Measurements from ENCODE around the gene RBBP6.
"Not testable (repeated sequence)": the region's sequence is repeated elsewhere in the genome, so short reads cannot be mapped to it uniquely, and the experiment has no call there.

The RBBP6 gene

DNA sequence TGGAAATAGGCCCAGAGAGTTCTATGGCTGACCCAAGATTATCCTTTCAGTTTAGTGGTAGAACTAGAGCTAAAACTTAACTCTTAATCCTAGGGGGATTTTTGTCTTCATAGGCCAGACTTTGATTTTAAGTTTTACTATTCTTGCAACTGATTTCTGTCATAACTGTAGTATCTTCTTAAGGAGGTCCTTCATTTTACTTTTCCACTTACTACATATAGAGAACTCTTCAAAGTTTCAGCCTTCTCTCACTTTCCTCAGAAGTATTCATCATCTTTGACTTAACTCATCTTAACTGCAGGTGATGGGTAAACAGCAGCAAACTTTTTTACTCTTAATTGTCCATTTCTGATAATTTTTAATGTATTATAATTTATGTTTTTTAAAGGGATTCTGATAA is 23.4 kb downstream of the RBBP6 start:
- H4K20me1 ChIP-seq: no peaks in the 10 kb centered on the region; the same call in 1 of the 2 replicates
- H3K4me3 ChIP-seq: no peak overlapping the region
- no peaks in the 10 kb centered on the region for H3K27me3 ChIP-seq
- H3K36me3 ChIP-seq: peaks cover 95% of the 10 kb centered on the region
- no peaks in the 10 kb centered on the region for H3K9me3 ChIP-seq
- no peak for TF ChIP-seq Cebpa-rat (IDR thresholded peaks at IDR 0.05)
- H3K4me2 ChIP-seq: no peak overlapping the region
- no peak overlapping the region for H3K9ac ChIP-seq
- no peak overlapping the region for H3K27ac ChIP-seq
- H3K4me1 ChIP-seq: no peaks in the 10 kb centered on the region

- Histone ChIP-seq H3K27me3 (no peaks in the 10 kb centered on the region), H3K9me3 (peaks cover 44% of the 10 kb centered on the region), H3K27ac (no peak overlapping the region), H3K4me3 (no peak overlapping the region), H3K36me3 (peaks cover 98% of the 10 kb centered on the region), H3K9ac (no peak overlapping the region), H4K20me1 (no peaks in the 10 kb centered on the region; the same call in 1 of the 2 replicates), H3K4me1 (no peaks in the 10 kb centered on the region), H3K4me2 (no peak overlapping the region)
- TF ChIP-seq Cebpa-rat (IDR thresholded peaks at IDR 0.05): no peak
These were observed 29.0 kb downstream of the RBBP6 start for GRCh38 chr16:24568392-24568791.

DNA sequence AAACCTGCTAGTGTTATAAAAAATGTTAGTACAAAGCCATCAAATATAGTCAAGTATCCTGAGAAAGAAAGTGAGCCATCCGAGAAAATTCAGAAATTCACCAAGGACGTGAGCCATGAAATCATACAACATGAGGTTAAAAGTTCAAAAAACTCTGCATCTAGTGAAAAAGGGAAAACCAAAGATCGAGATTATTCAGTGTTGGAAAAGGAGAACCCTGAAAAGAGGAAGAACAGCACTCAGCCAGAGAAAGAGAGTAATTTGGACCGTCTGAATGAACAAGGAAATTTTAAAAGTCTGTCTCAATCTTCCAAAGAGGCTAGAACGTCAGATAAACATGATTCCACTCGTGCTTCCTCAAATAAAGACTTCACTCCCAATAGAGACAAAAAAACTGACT is 31.7 kb downstream of the RBBP6 start:
- Histone ChIP-seq H3K36me3 (peaks cover 72% of the 10 kb centered on the region), H3K4me3 (no peak overlapping the region), H3K4me1 (no peaks in the 10 kb centered on the region), H3K4me2 (no peak overlapping the region), H3K9me3 (peaks cover 61% of the 10 kb centered on the region), H3K27me3 (no peaks in the 10 kb centered on the region), H4K20me1 (no peaks in the 10 kb centered on the region), H3K9ac (no peak overlapping the region), H3K27ac (no peak overlapping the region)
- no peak for TF ChIP-seq Cebpa-rat (IDR thresholded peaks at IDR 0.05)

DNA sequence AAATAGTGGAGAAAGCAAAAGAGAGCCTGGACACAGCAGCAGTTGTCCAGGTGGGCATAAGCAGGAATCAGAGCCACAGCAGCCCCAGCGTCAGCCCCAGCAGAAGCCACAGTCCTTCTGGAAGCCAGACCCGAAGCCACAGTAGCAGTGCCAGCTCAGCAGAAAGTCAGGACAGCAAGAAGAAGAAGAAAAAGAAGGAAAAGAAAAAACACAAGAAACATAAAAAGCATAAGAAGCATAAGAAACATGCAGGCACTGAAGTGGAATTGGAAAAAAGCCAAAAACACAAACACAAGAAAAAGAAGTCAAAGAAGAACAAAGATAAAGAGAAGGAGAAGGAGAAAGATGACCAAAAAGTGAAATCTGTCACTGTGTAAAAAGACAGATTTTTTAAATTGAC is 32.7 kb downstream of the RBBP6 start:
- Histone ChIP-seq H3K4me1 (no peaks in the 10 kb centered on the region), H3K27ac (no peak overlapping the region), H3K9me3 (peaks cover 61% of the 10 kb centered on the region), H3K36me3 (peaks cover 63% of the 10 kb centered on the region), H3K4me2 (no peak overlapping the region), H4K20me1 (no peaks in the 10 kb centered on the region), H3K27me3 (no peaks in the 10 kb centered on the region), H3K9ac (no peak overlapping the region), H3K4me3 (no peak overlapping the region)
- TF ChIP-seq Cebpa-rat (IDR thresholded peaks at IDR 0.05): no peak

DNA sequence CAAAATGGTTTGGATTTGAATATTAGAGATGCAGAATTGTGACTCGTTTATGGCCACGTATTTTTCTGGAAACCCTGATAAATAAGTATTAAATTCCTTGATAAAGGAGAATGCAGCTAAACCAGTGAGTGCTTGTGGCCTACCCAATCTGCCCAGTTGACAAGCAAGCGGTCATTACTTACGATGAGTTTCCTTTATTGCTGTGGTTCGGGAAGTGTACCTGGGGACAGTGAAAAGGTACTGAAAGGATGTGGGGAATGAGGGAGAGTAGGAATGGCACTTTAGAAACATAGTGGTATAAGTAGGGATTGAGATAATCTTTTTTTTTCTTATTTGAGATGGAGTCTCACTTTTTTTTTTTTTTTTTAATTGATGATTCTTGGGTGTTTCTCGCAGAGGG is 33.8 kb downstream of the RBBP6 start:
- H4K20me1 ChIP-seq: no peaks in the 10 kb centered on the region
- H3K36me3 ChIP-seq: peaks cover 52% of the 10 kb centered on the region
- H3K4me1 ChIP-seq: no peaks in the 10 kb centered on the region
- no peak overlapping the region for H3K27ac ChIP-seq
- H3K9me3 ChIP-seq: peaks cover 61% of the 10 kb centered on the region
- no peak overlapping the region for H3K4me2 ChIP-seq
- H3K9ac ChIP-seq: no peak overlapping the region
- H3K4me3 ChIP-seq: no peak overlapping the region
- H3K27me3 ChIP-seq: no peaks in the 10 kb centered on the region
- no peak for TF ChIP-seq Cebpa-rat (IDR thresholded peaks at IDR 0.05)

- H3K9ac ChIP-seq, H3K4me2 ChIP-seq, H3K4me1 ChIP-seq, H3K4me3 ChIP-seq, H4K20me1 ChIP-seq, H3K27ac ChIP-seq, H3K27me3 ChIP-seq: not testable (repeated sequence)
- peaks cover 50% of the 10 kb centered on the region for H3K9me3 ChIP-seq
- peaks cover 35% of the 10 kb centered on the region for H3K36me3 ChIP-seq
These were observed 35.4 kb downstream of the RBBP6 start for GRCh38 chr16:24574515-24575485.

DNA sequence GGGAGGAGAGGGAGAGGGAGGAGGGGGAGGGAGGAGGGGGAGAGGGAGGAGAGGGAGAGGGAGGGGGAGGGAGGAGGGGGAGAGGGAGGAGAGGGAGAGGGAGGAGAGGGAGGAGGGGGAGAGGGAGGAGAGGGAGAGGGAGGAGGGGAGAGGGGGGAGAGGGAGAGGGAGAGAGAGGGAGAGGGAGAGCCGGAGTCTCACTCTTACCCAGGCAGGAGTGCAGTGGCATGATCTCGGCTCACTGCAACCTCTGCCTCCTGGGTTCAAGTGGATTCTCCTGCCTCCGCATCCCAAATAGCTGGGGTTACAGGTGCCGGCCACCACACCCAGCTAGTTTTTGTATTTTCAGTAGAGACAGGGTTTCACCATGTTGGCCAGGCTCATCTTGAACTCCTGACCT is 36.4 kb downstream of the RBBP6 start:
- H3K27me3 ChIP-seq, H3K4me2 ChIP-seq, H4K20me1 ChIP-seq, H3K4me3 ChIP-seq, H3K27ac ChIP-seq, H3K4me1 ChIP-seq, H3K9ac ChIP-seq: not testable (repeated sequence)
- Histone ChIP-seq H3K36me3 (peaks cover 25% of the 10 kb centered on the region), H3K9me3 (peaks cover 42% of the 10 kb centered on the region)

GRCh38 chr16:24577167-24577566 is 37.8 kb downstream of the RBBP6 start:
- peaks cover 29% of the 10 kb centered on the region for H3K9me3 ChIP-seq
- H3K4me1 ChIP-seq: no peaks in the 10 kb centered on the region
- H3K4me3 ChIP-seq: no peak overlapping the region
- H4K20me1 ChIP-seq: no peaks in the 10 kb centered on the region
- H3K9ac ChIP-seq: no peak overlapping the region
- no peak overlapping the region for H3K27ac ChIP-seq
- H3K27me3 ChIP-seq: no peaks in the 10 kb centered on the region
- no peak for TF ChIP-seq Cebpa-rat (IDR thresholded peaks at IDR 0.05)
- H3K4me2 ChIP-seq: no peak overlapping the region
- H3K36me3 ChIP-seq: peaks cover 12% of the 10 kb centered on the region

DNA sequence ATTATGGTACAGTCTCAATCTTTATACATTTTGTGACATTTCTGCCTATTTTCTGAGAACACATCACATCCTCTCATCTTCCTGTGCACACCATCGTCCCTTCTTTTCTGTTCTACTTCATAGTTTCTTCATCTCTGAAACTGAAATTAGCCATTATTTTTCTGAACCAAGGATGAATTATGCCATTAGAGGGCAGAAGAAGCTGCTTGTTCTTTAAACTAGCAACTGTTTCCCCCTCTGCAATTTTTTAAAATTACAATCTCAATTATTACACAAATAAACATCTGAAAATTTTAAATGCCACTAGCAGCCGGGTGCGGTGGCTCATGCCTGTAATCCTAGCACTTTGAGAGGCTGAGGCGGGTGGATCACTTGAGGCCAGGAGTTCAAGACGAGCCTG is 41.3 kb downstream of the RBBP6 start:
- no peaks in the 10 kb centered on the region for H3K4me1 ChIP-seq
- no peak overlapping the region for H3K9ac ChIP-seq
- H3K9me3 ChIP-seq: no peaks in the 10 kb centered on the region
- no peak overlapping the region for H3K27ac ChIP-seq
- TF ChIP-seq Cebpa-rat (IDR thresholded peaks at IDR 0.05): no peak
- H3K36me3 ChIP-seq: no peaks in the 10 kb centered on the region
- no peak overlapping the region for H3K4me3 ChIP-seq
- H4K20me1 ChIP-seq: no peaks in the 10 kb centered on the region
- H3K4me2 ChIP-seq: no peak overlapping the region
- H3K27me3 ChIP-seq: no peaks in the 10 kb centered on the region

GRCh38 chr16:24583494-24583893 is 44.1 kb downstream of the RBBP6 start:
- Histone ChIP-seq H3K27me3 (no peaks in the 10 kb centered on the region), H3K9ac (no peak overlapping the region), H3K9me3 (no peaks in the 10 kb centered on the region), H4K20me1 (no peaks in the 10 kb centered on the region), H3K4me3 (no peak overlapping the region), H3K27ac (no peak overlapping the region), H3K36me3 (no peaks in the 10 kb centered on the region), H3K4me1 (no peaks in the 10 kb centered on the region), H3K4me2 (no peak overlapping the region)
- TF ChIP-seq Cebpa-rat (IDR thresholded peaks at IDR 0.05): no peak

All from BLaER1 (cell line).